ENCODE data around the gene UBL7.

UBL7 gene

DNA sequence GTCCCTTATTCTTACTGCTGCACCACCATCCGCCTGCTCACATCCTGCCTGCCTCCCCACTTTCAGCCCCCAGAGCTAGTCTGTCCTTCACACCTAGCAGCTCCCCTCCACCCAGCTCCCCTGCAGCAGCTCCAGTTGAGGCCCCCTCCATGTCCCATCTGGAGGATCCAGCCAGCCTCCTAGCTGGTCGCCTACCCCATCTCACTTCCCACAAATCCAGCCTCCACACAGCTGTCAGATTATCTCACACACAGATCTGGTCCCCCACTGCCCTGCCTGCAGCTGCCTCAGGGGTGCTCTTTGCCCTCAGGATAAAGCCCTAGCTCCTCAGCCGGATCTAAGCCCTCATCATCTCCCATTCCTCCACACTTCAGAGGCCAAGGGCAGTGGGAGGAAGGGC is 18.4 kb downstream of the UBL7 start:
- H3K9me3 ChIP-seq (ENCODE audit: low read length): no peaks in the 10 kb centered on the region
- H3K4me3 ChIP-seq (ENCODE audit: low read depth, low read length, poor library complexity, severe bottlenecking): no peak overlapping the region
- no peaks in the 10 kb centered on the region for H3K27me3 ChIP-seq (ENCODE audit: insufficient read depth, low read length)
- H3F3A ChIP-seq (ENCODE audit: insufficient read depth, low read length): no peaks in the 10 kb centered on the region
- no peaks in the 10 kb centered on the region for H3K4me1 ChIP-seq (ENCODE audit: insufficient read depth, low read length, severe bottlenecking)
- H4K20me1 ChIP-seq (ENCODE audit: insufficient read depth, low read length): no peaks in the 10 kb centered on the region
- no peak overlapping the region for H2AFZ ChIP-seq (ENCODE audit: low read length)
- H3K36me3 ChIP-seq (ENCODE audit: insufficient read depth, low read length): peaks cover 30% of the 10 kb centered on the region
- TF ChIP-seq, protein P1, sequence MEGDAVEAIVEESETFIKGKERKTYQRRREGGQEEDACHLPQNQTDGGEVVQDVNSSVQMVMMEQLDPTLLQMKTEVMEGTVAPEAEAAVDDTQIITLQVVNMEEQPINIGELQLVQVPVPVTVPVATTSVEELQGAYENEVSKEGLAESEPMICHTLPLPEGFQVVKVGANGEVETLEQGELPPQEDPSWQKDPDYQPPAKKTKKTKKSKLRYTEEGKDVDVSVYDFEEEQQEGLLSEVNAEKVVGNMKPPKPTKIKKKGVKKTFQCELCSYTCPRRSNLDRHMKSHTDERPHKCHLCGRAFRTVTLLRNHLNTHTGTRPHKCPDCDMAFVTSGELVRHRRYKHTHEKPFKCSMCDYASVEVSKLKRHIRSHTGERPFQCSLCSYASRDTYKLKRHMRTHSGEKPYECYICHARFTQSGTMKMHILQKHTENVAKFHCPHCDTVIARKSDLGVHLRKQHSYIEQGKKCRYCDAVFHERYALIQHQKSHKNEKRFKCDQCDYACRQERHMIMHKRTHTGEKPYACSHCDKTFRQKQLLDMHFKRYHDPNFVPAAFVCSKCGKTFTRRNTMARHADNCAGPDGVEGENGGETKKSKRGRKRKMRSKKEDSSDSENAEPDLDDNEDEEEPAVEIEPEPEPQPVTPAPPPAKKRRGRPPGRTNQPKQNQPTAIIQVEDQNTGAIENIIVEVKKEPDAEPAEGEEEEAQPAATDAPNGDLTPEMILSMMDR (IDR thresholded peaks at IDR 0.05; ENCODE audit: low read length): no peak
- no peak for TF ChIP-seq EZH2 (IDR thresholded peaks at IDR 0.05; ENCODE audit: borderline replicate concordance, low read length)
- no peak overlapping the region for H3K4me2 ChIP-seq (ENCODE audit: low read length)
- H3K79me2 ChIP-seq (ENCODE audit: insufficient read depth, low read length): no peaks in the 10 kb centered on the region
- H3K27ac ChIP-seq (ENCODE audit: low read depth, low read length, poor library complexity, severe bottlenecking): no peak overlapping the region
- H3K9ac ChIP-seq (ENCODE audit: low read length): no peak overlapping the region
- H3K9me2 ChIP-seq (ENCODE audit: low read depth, low read length): no peaks in the 10 kb centered on the region

- TF ChIP-seq EZH2 (IDR thresholded peaks at IDR 0.05; ENCODE audit: borderline replicate concordance, low read length): no peak
- TF ChIP-seq, protein P1 (IDR thresholded peaks at IDR 0.05; ENCODE audit: low read length): no peak
- H3K79me2 ChIP-seq (ENCODE audit: insufficient read depth, low read length): no peaks in the 10 kb centered on the region
- no peaks in the 10 kb centered on the region for H3K4me1 ChIP-seq (ENCODE audit: insufficient read depth, low read length, severe bottlenecking)
Measured at GRCh38 chr15:74442063-74442462, 18.9 kb downstream of the UBL7 start.

DNA sequence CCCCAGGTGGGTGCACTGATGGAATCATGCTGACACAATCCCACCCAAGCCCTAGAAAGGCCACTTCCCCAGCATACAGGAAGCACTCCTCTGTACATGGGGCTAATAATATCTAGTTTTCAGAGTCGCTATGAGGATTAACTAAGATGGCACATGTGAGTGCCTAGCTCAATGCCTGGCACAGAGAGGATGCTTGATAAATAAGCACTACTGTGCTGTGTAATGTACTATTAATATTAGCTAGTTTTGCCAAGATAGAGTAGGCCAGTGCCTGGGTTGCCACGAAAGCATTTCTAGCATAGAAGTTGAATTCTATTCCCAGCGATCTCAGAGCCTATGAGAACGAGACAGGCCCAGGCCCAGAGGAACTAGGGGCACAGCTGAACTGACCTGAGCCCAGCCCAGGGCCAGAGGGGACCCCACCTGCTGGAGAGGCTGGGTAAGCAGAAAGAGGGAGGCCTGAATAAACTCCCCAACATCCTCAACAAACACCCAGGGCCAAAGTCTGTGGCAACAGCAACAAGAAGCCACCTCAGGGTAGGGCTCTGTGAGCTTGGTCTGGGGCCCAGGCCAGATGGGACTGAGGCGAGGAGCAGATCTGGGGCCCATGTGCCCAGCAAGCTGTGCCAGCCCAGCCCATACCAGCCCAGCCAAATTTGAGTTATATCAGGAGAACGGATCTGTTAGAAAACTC is 19.6 kb downstream of the UBL7 start:
- H3K9ac ChIP-seq (ENCODE audit: low read length): no peak overlapping the region
- no peaks in the 10 kb centered on the region for H3K9me2 ChIP-seq (ENCODE audit: low read depth, low read length)
- no peak overlapping the region for H3K4me3 ChIP-seq (ENCODE audit: low read depth, low read length, poor library complexity, severe bottlenecking)
- H2AFZ ChIP-seq (ENCODE audit: low read length): no peak overlapping the region
- no peaks in the 10 kb centered on the region for H3F3A ChIP-seq (ENCODE audit: insufficient read depth, low read length)
- H3K79me2 ChIP-seq (ENCODE audit: insufficient read depth, low read length): no peaks in the 10 kb centered on the region
- H3K27ac ChIP-seq (ENCODE audit: low read depth, low read length, poor library complexity, severe bottlenecking): no peak overlapping the region
- H3K4me1 ChIP-seq (ENCODE audit: insufficient read depth, low read length, severe bottlenecking): no peaks in the 10 kb centered on the region
- H3K9me3 ChIP-seq (ENCODE audit: low read length): no peaks in the 10 kb centered on the region
- H3K27me3 ChIP-seq (ENCODE audit: insufficient read depth, low read length): no peaks in the 10 kb centered on the region
- no peak overlapping the region for H3K4me2 ChIP-seq (ENCODE audit: low read length)
- no peaks in the 10 kb centered on the region for H4K20me1 ChIP-seq (ENCODE audit: insufficient read depth, low read length)
- H3K36me3 ChIP-seq (ENCODE audit: insufficient read depth, low read length): peaks cover 18% of the 10 kb centered on the region
- TF ChIP-seq, protein P1 (IDR thresholded peaks at IDR 0.05; ENCODE audit: low read length): no peak
- TF ChIP-seq EZH2 (IDR thresholded peaks at IDR 0.05; ENCODE audit: borderline replicate concordance, low read length): no peak

More at GRCh38 chr15:74442063-74442462, 18.9 kb downstream of the UBL7 start:
- H4K20me1 ChIP-seq (ENCODE audit: insufficient read depth, low read length): no peaks in the 10 kb centered on the region
- peaks cover 25% of the 10 kb centered on the region for H3K36me3 ChIP-seq (ENCODE audit: insufficient read depth, low read length)
- no peak overlapping the region for H2AFZ ChIP-seq (ENCODE audit: low read length)
- no peak overlapping the region for H3K27ac ChIP-seq (ENCODE audit: low read depth, low read length, poor library complexity, severe bottlenecking)
- H3K27me3 ChIP-seq (ENCODE audit: insufficient read depth, low read length): no peaks in the 10 kb centered on the region
- H3K4me2 ChIP-seq (ENCODE audit: low read length): no peak overlapping the region
- no peaks in the 10 kb centered on the region for H3F3A ChIP-seq (ENCODE audit: insufficient read depth, low read length)
- no peak overlapping the region for H3K9ac ChIP-seq (ENCODE audit: low read length)
- no peaks in the 10 kb centered on the region for H3K9me2 ChIP-seq (ENCODE audit: low read depth, low read length)
- H3K4me3 ChIP-seq (ENCODE audit: low read depth, low read length, poor library complexity, severe bottlenecking): no peak overlapping the region
- H3K9me3 ChIP-seq (ENCODE audit: low read length): no peaks in the 10 kb centered on the region

Measured in OCI-LY1 (cell line).